GM12891 (cell line): Measurements from ENCODE around the gene PMPCA.
A peak's percentile ranks its signal among the peaks of the same experiment; 100 is the strongest.

ENCODE experiments used
- POLR2A ChIP-seq: IDR thresholded peaks from 2 replicates; pipeline ENCODE4 v1.6.1; 2011; ENCODE audit warnings: low read depth, low read length, control low read depth
- POLR2AphosphoS5 ChIP-seq: IDR thresholded peaks from 2 replicates; pipeline ENCODE4 v1.6.1; 2011; ENCODE audit warnings: low read depth, low read length, control low read depth

DNA sequence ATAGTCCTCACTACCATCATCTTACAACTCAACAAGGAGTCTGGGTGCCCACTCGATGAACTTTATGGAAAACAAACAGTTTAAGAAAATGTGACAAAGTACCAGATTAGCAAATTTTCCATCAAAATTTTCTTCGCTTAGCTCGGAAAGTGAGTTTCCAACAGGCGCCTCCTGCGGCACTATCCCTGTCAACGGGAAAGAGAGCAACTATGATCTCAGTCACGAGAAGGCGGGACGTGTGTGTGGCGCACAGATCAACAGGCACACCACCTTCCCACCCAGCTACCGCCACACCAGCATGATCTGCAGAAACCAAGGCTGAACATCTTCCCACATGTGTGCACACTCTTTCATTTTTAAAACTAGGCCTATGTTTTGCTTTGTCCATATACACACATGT, 42.9 kb downstream of the PMPCA start:
- TF ChIP-seq POLR2AphosphoS5 (peak; percentile 53; the same call in 1 of the 2 replicates), POLR2A (no peak)
